Transverse colon (tissue), 3 donors: ENCODE data around the gene NUMA1.

Source experiments
- EP300 ChIP-seq: sonication (generic); formaldehyde crosslinking; IDR thresholded peaks from one replicate; pipeline ENCODE4 v1.6.1; 2017; ENCODE audit warnings: antibody characterized with exemption, low read depth
- TF ChIP-seq, protein P1 (sequence below), 5 experiments: fragments of 200-600 bp in 3 of 5; fragments of 450-650 bp in 2 of 5; sonication (generic) in 3 of 5; IDR thresholded peaks; 1 replicate in 2 of 5; 2 replicates in 3 of 5; pipeline ENCODE4 v1.5.1; 2016 to 2017; ENCODE audit warnings: antibody characterized with exemption in 5 of 5, inconsistent platforms in 3 of 5, mild to moderate bottlenecking in 2 of 5, moderate library complexity in 1 of 5

DNA sequence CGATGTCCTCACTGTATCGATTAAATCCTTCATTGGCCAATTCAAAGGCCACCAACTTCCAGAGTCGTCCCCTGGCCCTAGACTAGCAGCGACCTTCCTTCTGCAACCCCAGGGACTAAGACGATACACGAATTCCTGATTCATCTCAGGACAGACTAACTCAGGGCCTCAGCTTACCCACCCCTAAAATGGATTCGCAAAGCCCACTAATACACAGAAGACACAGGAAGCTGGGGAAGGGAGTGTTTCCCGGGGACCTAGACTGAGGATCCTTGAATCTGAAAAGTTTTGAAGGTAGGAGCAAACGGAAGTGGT, 22.2 kb upstream of the NUMA1 start:
- TF ChIP-seq EP300 = no peak
- TF ChIP-seq, protein P1, sequence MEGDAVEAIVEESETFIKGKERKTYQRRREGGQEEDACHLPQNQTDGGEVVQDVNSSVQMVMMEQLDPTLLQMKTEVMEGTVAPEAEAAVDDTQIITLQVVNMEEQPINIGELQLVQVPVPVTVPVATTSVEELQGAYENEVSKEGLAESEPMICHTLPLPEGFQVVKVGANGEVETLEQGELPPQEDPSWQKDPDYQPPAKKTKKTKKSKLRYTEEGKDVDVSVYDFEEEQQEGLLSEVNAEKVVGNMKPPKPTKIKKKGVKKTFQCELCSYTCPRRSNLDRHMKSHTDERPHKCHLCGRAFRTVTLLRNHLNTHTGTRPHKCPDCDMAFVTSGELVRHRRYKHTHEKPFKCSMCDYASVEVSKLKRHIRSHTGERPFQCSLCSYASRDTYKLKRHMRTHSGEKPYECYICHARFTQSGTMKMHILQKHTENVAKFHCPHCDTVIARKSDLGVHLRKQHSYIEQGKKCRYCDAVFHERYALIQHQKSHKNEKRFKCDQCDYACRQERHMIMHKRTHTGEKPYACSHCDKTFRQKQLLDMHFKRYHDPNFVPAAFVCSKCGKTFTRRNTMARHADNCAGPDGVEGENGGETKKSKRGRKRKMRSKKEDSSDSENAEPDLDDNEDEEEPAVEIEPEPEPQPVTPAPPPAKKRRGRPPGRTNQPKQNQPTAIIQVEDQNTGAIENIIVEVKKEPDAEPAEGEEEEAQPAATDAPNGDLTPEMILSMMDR (IDR thresholded peaks at IDR 0.05) = no peak
